Trophoblast cell (in vitro differentiated cells and primary cell): ENCODE measurements around the gene PLXNA2.
A peak's percentile ranks its signal among the peaks of the same experiment; 100 is the strongest.

Experiments used
- DNase-seq, 2 donors: peaks; one replicate each; pipeline ENCODE4 v3.0.0-alpha.2; 2016
- H2AFZ ChIP-seq: 2 replicates; pipeline ENCODE4 v1.6.1; 2013; ENCODE audit warnings: low read length, moderate library complexity, mild to moderate bottlenecking; ENCODE audit not compliant: insufficient read depth, poor library complexity
- H2AK5ac ChIP-seq: 2 replicates; pipeline ENCODE4 v1.6.1; 2013; ENCODE audit warnings: mild to moderate bottlenecking, low read length
- H2BK120ac ChIP-seq: 2 replicates; pipeline ENCODE4 v1.6.1; 2013; ENCODE audit warnings: low read length, mild to moderate bottlenecking, moderate library complexity; ENCODE audit not compliant: insufficient read depth, poor library complexity
- H2BK12ac ChIP-seq: 2 replicates; pipeline ENCODE4 v1.6.1; 2013; ENCODE audit warnings: mild to moderate bottlenecking, low read length, moderate library complexity
- H2BK5ac ChIP-seq: 2 replicates; pipeline ENCODE4 v1.6.1; 2013; ENCODE audit warnings: low read length, low read depth, moderate library complexity, mild to moderate bottlenecking; ENCODE audit not compliant: poor library complexity
- H3K14ac ChIP-seq: 2 replicates; pipeline ENCODE4 v1.6.1; 2013; ENCODE audit warnings: mild to moderate bottlenecking, low read length
- H3K18ac ChIP-seq: 2 replicates; pipeline ENCODE4 v1.6.1; 2013; ENCODE audit warnings: mild to moderate bottlenecking, low read length
- H3K23ac ChIP-seq: 2 replicates; pipeline ENCODE4 v1.6.1; 2013; ENCODE audit warnings: low read length
- H3K27ac ChIP-seq: 2 replicates; pipeline ENCODE4 v1.5.1; 2013; ENCODE audit warnings: low read depth, mild to moderate bottlenecking, inconsistent platforms, low read length, moderate library complexity
- H3K27me3 ChIP-seq: 2 replicates; pipeline ENCODE4 v1.6.1; 2013; ENCODE audit warnings: inconsistent platforms, mild to moderate bottlenecking, low read length, moderate library complexity; ENCODE audit not compliant: insufficient read depth
- H3K36me3 ChIP-seq, 2 experiments: 1 replicate in 1 of 2; 2 replicates in 1 of 2; pipeline ENCODE4 v1.6.1; 2013; ENCODE audit warnings: low read length in 2 of 2, mild to moderate bottlenecking in 2 of 2, moderate library complexity in 1 of 2; ENCODE audit not compliant: insufficient read depth in 2 of 2, control insufficient read depth in 1 of 2
- H3K4ac ChIP-seq: 2 replicates; pipeline ENCODE4 v1.6.1; 2013; ENCODE audit warnings: low read depth, mild to moderate bottlenecking, low read length, moderate library complexity
- H3K4me1 ChIP-seq, 2 experiments: 1 replicate in 1 of 2; 2 replicates in 1 of 2; pipeline ENCODE4 v1.6.1; 2013; ENCODE audit warnings: low read length in 2 of 2, mild to moderate bottlenecking in 2 of 2, moderate library complexity in 1 of 2; ENCODE audit not compliant: insufficient read depth in 2 of 2, control insufficient read depth in 1 of 2
- H3K4me2 ChIP-seq: 2 replicates; pipeline ENCODE4 v1.6.1; 2013; ENCODE audit warnings: inconsistent platforms, mild to moderate bottlenecking, low read length, moderate library complexity
- H3K4me3 ChIP-seq: 2 replicates; pipeline ENCODE4 v1.5.1; 2013; ENCODE audit warnings: mild to moderate bottlenecking, low read depth, low read length, inconsistent platforms
- H3K79me1 ChIP-seq: one replicate; pipeline ENCODE4 v1.6.1; 2013; ENCODE audit warnings: low read length
- H3K79me2 ChIP-seq: 2 replicates; pipeline ENCODE4 v1.6.1; 2013; ENCODE audit warnings: low read length, mild to moderate bottlenecking; ENCODE audit not compliant: control insufficient read depth, insufficient read depth, poor library complexity
- H3K9ac ChIP-seq: 2 replicates; pipeline ENCODE4 v1.6.1; 2013; ENCODE audit warnings: mild to moderate bottlenecking, low read length
- H3K9me3 ChIP-seq: 2 replicates; pipeline ENCODE4 v1.6.1; 2013; ENCODE audit warnings: low read depth, mild to moderate bottlenecking, control low read depth, inconsistent platforms, low read length; ENCODE audit not compliant: insufficient read depth
- H4K12ac ChIP-seq: 2 replicates; pipeline ENCODE4 v1.6.1; 2013; ENCODE audit warnings: low read depth, mild to moderate bottlenecking, low read length, moderate library complexity
- H4K8ac ChIP-seq: 2 replicates; pipeline ENCODE4 v1.6.1; 2013; ENCODE audit warnings: low read depth, mild to moderate bottlenecking, low read length, moderate library complexity
- H4K91ac ChIP-seq: one replicate; pipeline ENCODE4 v1.6.1; 2013; ENCODE audit warnings: low read depth, mild to moderate bottlenecking, low read length, moderate library complexity
- WGBS: extraction: QIAGEN DNeasy Blood & Tissue Kit; methylation state at CpG from one replicate; pipeline ENCODE4 v1.1.7; 2013; ENCODE audit warnings: missing lambda C conversion rate; ENCODE audit not compliant: insufficient read length, insufficient coverage; ENCODE audit errors: extremely low coverage; 5-methylcytosine and 5-hydroxymethylcytosine counted together

PLXNA2 gene

GRCh38 chr1:208248991-208249696, 5.0 kb upstream of the PLXNA2 start:
- Histone ChIP-seq H3K4me2 (no peak overlapping the region), H4K91ac (peak overlapping the region; percentile 55), H2BK120ac (no peak overlapping the region), H3K4me3 (no peak overlapping the region), H3K4ac (no peak overlapping the region), H3K79me1 (peaks cover 15% of the 10 kb centered on the region), H3K9me3 (no peaks in the 10 kb centered on the region), H3K4me1 (peaks cover 21 to 26% of the 10 kb centered on the region in 2 experiments), H3K27me3 (no peaks in the 10 kb centered on the region), H2AK5ac (no peak overlapping the region), H3K23ac (no peak overlapping the region), H3K14ac (peak overlapping the region; percentile 7), H3K36me3 (no peaks in the 10 kb centered on the region), H3K18ac (peak overlapping the region; percentile 5), H4K8ac (no peak overlapping the region), H4K12ac (no peak overlapping the region), H2BK5ac (no peak overlapping the region), H2BK12ac (peak overlapping the region; percentile 92), H3K9ac (no peak overlapping the region), H3K27ac (no peak overlapping the region), H3K79me2 (peaks cover 1% of the 10 kb centered on the region), H2AFZ (no peak overlapping the region)
- no peak for DNase-seq
- WGBS = no CpG with 5 or more reads among the region's 5 CpGs

- H3K9me3 ChIP-seq = no peaks in the 10 kb centered on the region
- no CpG with 5 or more reads among the region's 7 CpGs for WGBS
- H2BK12ac ChIP-seq = peak overlapping the region; percentile 17
- no peak overlapping the region for H2AFZ ChIP-seq
- peaks cover 21% of the 10 kb centered on the region for H3K79me1 ChIP-seq
- H3K14ac ChIP-seq = no peak overlapping the region
- no peak overlapping the region for H2BK5ac ChIP-seq
- no peak overlapping the region for H4K12ac ChIP-seq
- H2AK5ac ChIP-seq = peak overlapping the region; percentile 13
- no peak overlapping the region for H4K91ac ChIP-seq
- peaks cover 9% of the 10 kb centered on the region for H3K79me2 ChIP-seq
- no peak for DNase-seq
- no peaks in the 10 kb centered on the region for H3K27me3 ChIP-seq
- H3K4me1 ChIP-seq = peaks cover 19 to 25% of the 10 kb centered on the region in 2 experiments
- H2BK120ac ChIP-seq = no peak overlapping the region
- H3K23ac ChIP-seq = no peak overlapping the region
- no peak overlapping the region for H3K9ac ChIP-seq
- no peak overlapping the region for H3K18ac ChIP-seq
- no peaks in the 10 kb centered on the region for H3K36me3 ChIP-seq
- H4K8ac ChIP-seq = no peak overlapping the region
- no peak overlapping the region for H3K4me2 ChIP-seq
- no peak overlapping the region for H3K27ac ChIP-seq
- no peak overlapping the region for H3K4ac ChIP-seq
- no peak overlapping the region for H3K4me3 ChIP-seq
These were observed 4.2 kb upstream of the PLXNA2 start for GRCh38 chr1:208248307-208248801.

GRCh38 chr1:208247696-208248095, 3.5 kb upstream of the PLXNA2 start:
- Histone ChIP-seq H2AFZ (no peak overlapping the region), H3K9ac (no peak overlapping the region), H3K4me3 (no peak overlapping the region), H2BK120ac (no peak overlapping the region), H4K8ac (no peak overlapping the region), H3K36me3 (no peaks in the 10 kb centered on the region), H3K4me2 (no peak overlapping the region), H3K14ac (no peak overlapping the region), H3K27me3 (no peaks in the 10 kb centered on the region), H4K91ac (no peak overlapping the region), H3K27ac (no peak overlapping the region), H3K4ac (no peak overlapping the region), H3K79me1 (peaks cover 28% of the 10 kb centered on the region), H3K4me1 (peaks cover 17 to 25% of the 10 kb centered on the region in 2 experiments), H3K23ac (no peak overlapping the region), H2AK5ac (no peak overlapping the region), H3K79me2 (peaks cover 15% of the 10 kb centered on the region), H2BK5ac (no peak overlapping the region), H4K12ac (no peak overlapping the region), H3K18ac (no peak overlapping the region), H2BK12ac (no peak overlapping the region), H3K9me3 (no peaks in the 10 kb centered on the region)
- no peak for DNase-seq
- WGBS = no CpG with 5 or more reads among the region's 5 CpGs

GRCh38 chr1:208245185-208245705, 1.1 kb upstream of the PLXNA2 start:
- Histone ChIP-seq H2AK5ac (no peak overlapping the region), H3K23ac (no peak overlapping the region), H3K4ac (no peak overlapping the region), H3K9ac (no peak overlapping the region), H3K9me3 (no peaks in the 10 kb centered on the region), H2BK5ac (no peak overlapping the region), H3K14ac (no peak overlapping the region), H3K4me3 (no peak overlapping the region), H2BK12ac (no peak overlapping the region), H3K36me3 (peaks cover 4 to 7% of the 10 kb centered on the region in 2 experiments), H3K4me2 (peak overlapping the region; percentile 89), H3K79me1 (peaks cover 24% of the 10 kb centered on the region), H3K27ac (peak overlapping the region; percentile 22), H4K12ac (no peak overlapping the region), H3K18ac (no peak overlapping the region), H3K4me1 (peaks cover 15 to 35% of the 10 kb centered on the region in 2 experiments), H3K79me2 (peaks cover 20% of the 10 kb centered on the region), H3K27me3 (no peaks in the 10 kb centered on the region), H4K8ac (no peak overlapping the region), H4K91ac (no peak overlapping the region), H2BK120ac (no peak overlapping the region), H2AFZ (no peak overlapping the region)
- no CpG with 5 or more reads among the region's 22 CpGs for WGBS
- DNase-seq = peak; percentile 90 to 96
